ENCODE data around the gene GPX1.

- TF ChIP-seq CTCF (IDR thresholded peaks at IDR 0.05) (no peak), PBX3 (IDR thresholded peaks at IDR 0.05) (no peak), RAD21 (conservative IDR thresholded peaks at IDR 0.05 in 1 of 2, IDR thresholded peaks at IDR 0.05 in 1 of 2) (no peak), KDM1A (IDR thresholded peaks at IDR 0.05; ENCODE audit: low read depth) (no peak), MAZ (IDR thresholded peaks at IDR 0.05; ENCODE audit: borderline replicate concordance, low read depth, low read length) (no peak), ATOH8 (CRISPR knock-in tag; IDR thresholded peaks at IDR 0.05; ENCODE audit: low read depth) (no peak), USF2 (IDR thresholded peaks at IDR 0.05) (no peak), ZC3H11A (IDR thresholded peaks at IDR 0.05) (no peak), BCL3 (IDR thresholded peaks at IDR 0.05) (no peak), POLR2A (IDR thresholded peaks at IDR 0.05; ENCODE audit: low read length) (no peak), E2F6 (IDR thresholded peaks at IDR 0.05; ENCODE audit: borderline replicate concordance, low read depth) (no peak), CBX2 (IDR thresholded peaks at IDR 0.05; ENCODE audit: borderline replicate concordance, low read depth) (no peak), CHD2 (IDR thresholded peaks at IDR 0.05; ENCODE audit: low read length, partially characterized antibody) (no peak), SMC3 (IDR thresholded peaks at IDR 0.05) (no peak)
These were observed 25.2 kb upstream of the GPX1 start for GRCh38 chr3:49383387-49383786.
